Prostate gland (tissue), 2 donors: ENCODE results near the gene KCNT2. TPM values are rescaled to one million over a fixed set of nuclear protein-coding genes. Genes with fewer than 3 reads are reported as not detected.

Experiments
- DNase-seq: peaks from one replicate; pipeline ENCODE4 v3.0.0-alpha.2; 2019; ENCODE audit warnings: low spot score
- H3K27ac ChIP-seq, 2 donors: fragments of 200-600 bp; sonication (generic); 2 replicates each; pipeline ENCODE4 v1.5.1; 2017 to 2019
- H3K27me3 ChIP-seq: fragments of 200-600 bp; sonication (generic); replicated peaks from 2 replicates; pipeline ENCODE4 v1.5.1; 2019; ENCODE audit not compliant: insufficient read depth
- H3K36me3 ChIP-seq, 2 donors: fragments of 200-600 bp; sonication (generic); 1 replicate in 1 of 2; 2 replicates in 1 of 2; pipeline versions ENCODE4 v1.5.1 to v1.8.1; 2017 to 2019
- H3K4me1 ChIP-seq: fragments of 200-600 bp; sonication (generic); replicated peaks from 2 replicates; pipeline ENCODE4 v1.5.1; 2019
- H3K4me3 ChIP-seq, 2 donors: fragments of 200-600 bp; sonication (generic); 2 replicates each; pipeline ENCODE4 v1.5.1; 2017 to 2019
- H3K9me3 ChIP-seq: fragments of 200-600 bp; sonication (generic); 2 replicates; pipeline ENCODE4 v1.5.1; 2017
- CTCF ChIP-seq, 4 experiments: fragments of 200-600 bp in 2 of 4; fragments of 450-650 bp in 2 of 4; sonication (generic) in 2 of 4; IDR thresholded peaks; 1 replicate in 3 of 4; 2 replicates in 1 of 4; pipeline ENCODE4 v1.5.1; 2016 to 2019; ENCODE audit warnings: antibody characterized with exemption in 4 of 4, mild to moderate bottlenecking in 2 of 4, moderate library complexity in 2 of 4
- POLR2A ChIP-seq: fragments of 450-650 bp; IDR thresholded peaks from one replicate; pipeline ENCODE4 v1.6.1; 2016; ENCODE audit warnings: antibody characterized with exemption, mild to moderate bottlenecking
- POLR2AphosphoS5 ChIP-seq: sonication (generic); formaldehyde crosslinking; IDR thresholded peaks from one replicate; pipeline ENCODE4 v1.6.1; 2017; ENCODE audit warnings: antibody characterized with exemption
- WGBS: methylation state at CpG from one replicate; pipeline ENCODE4 v1.1.5; 2018; 5-methylcytosine and 5-hydroxymethylcytosine counted together
- intact Hi-C: fragments of 100-400 bp; cut with DNase I; formaldehyde crosslinking; loops from one replicate; pipeline ENCODE4 v1.14.2; 2022
- total RNA-seq, 2 donors: library from RNA; depleted of rRNA; stranded (reverse); fragments of >200 nt; gene quantifications; one replicate each; pipeline ENCODE4 v1.1.0, GENCODE V29; 2016

Gene KCNT2
- 1 to 10 TPM; 1.2 to 1.9 TPM for total RNA-seq

- intact Hi-C loops, result no loop called here
- WGBS, result under 1% methylated on average over 42 of the region's 43 CpGs
Observed at GRCh38 chr1:196608390-196609369, at the start of gene KCNT2. Gene KCNT2, minus strand, starts transcription at chr1:196608440. Its CDS starts 131 bp downstream, at chr1:196608309.

GRCh38 chr1:196655494-196655893 is 47.3 kb upstream of the KCNT2 start:
- DNase-seq, result no peak
- WGBS, result 83% methylated on average over 3 of the region's 3 CpGs
- Histone ChIP-seq H3K36me3 (no peaks in the 10 kb centered on the region), H3K9me3 (no peaks in the 10 kb centered on the region), H3K27me3 (no peaks in the 10 kb centered on the region), H3K4me3 (no peak overlapping the region), H3K27ac (no peak overlapping the region), H3K4me1 (no peaks in the 10 kb centered on the region)
- no peak for TF ChIP-seq CTCF (IDR thresholded peaks at IDR 0.05)
- TF ChIP-seq POLR2A, result no peak
- no peak for TF ChIP-seq POLR2AphosphoS5
- intact Hi-C loops, result no loop called here

More at GRCh38 chr1:196608390-196609369, at the start of gene KCNT2:
- H3K36me3 ChIP-seq, result no peaks in the 10 kb centered on the region
- DNase-seq, result peak; percentile 12
- TF ChIP-seq POLR2AphosphoS5 (no peak), POLR2A (no peak), CTCF (IDR thresholded peaks at IDR 0.05) (peak in 1 of 4 experiments; percentile 18)
- H3K4me1 ChIP-seq, result no peaks in the 10 kb centered on the region
- H3K9me3 ChIP-seq, result no peaks in the 10 kb centered on the region
- peak within 1 kb of the TSS; percentile 21 to 60 for H3K27ac ChIP-seq
- H3K4me3 ChIP-seq, result peak within 1 kb of the TSS; percentile 32 to 35
- H3K27me3 ChIP-seq, result no peaks in the 10 kb centered on the region

GRCh38 chr1:196655071-196655470 is 46.8 kb upstream of the KCNT2 start:
- no peak overlapping the region for H3K4me3 ChIP-seq

GRCh38 chr1:196654271-196654670 is 46.0 kb upstream of the KCNT2 start:
- H3K27ac ChIP-seq, result no peak overlapping the region
- no peaks in the 10 kb centered on the region for H3K36me3 ChIP-seq
- intact Hi-C loops, result no loop called here
- H3K27me3 ChIP-seq, result no peaks in the 10 kb centered on the region
- TF ChIP-seq POLR2AphosphoS5, result no peak
- no peak for TF ChIP-seq POLR2A
- H3K4me3 ChIP-seq, result no peak overlapping the region
- H3K9me3 ChIP-seq, result no peaks in the 10 kb centered on the region
- DNase-seq, result no peak
- no peaks in the 10 kb centered on the region for H3K4me1 ChIP-seq
- 62% methylated on average over 2 of the region's 2 CpGs for WGBS

More at GRCh38 chr1:196655071-196655470, 46.8 kb upstream of the KCNT2 start:
- Histone ChIP-seq H3K4me1 (no peaks in the 10 kb centered on the region), H3K9me3 (no peaks in the 10 kb centered on the region), H3K27ac (no peak overlapping the region), H3K36me3 (no peaks in the 10 kb centered on the region), H3K27me3 (no peaks in the 10 kb centered on the region)
- DNase-seq, result no peak
- intact Hi-C loops, result no loop called here
- TF ChIP-seq CTCF (IDR thresholded peaks at IDR 0.05), result no peak
- TF ChIP-seq POLR2A, result no peak
- TF ChIP-seq POLR2AphosphoS5, result no peak
- 86% methylated on average over 3 of the region's 3 CpGs for WGBS

GRCh38 chr1:196651637-196652215 is 43.5 kb upstream of the KCNT2 start, which contains the start of gene CFH:
Gene CFH, plus strand, starts transcription at chr1:196652043. Its CDS starts 75 bp downstream, at chr1:196652118.
- no peak for DNase-seq

More at GRCh38 chr1:196651637-196652215, 43.5 kb upstream of the KCNT2 start, which contains the start of gene CFH:
- H3K27me3 ChIP-seq, result no peaks in the 10 kb centered on the region
- no peak within 1 kb of the TSS for H3K4me3 ChIP-seq
- H3K4me1 ChIP-seq, result no peaks in the 10 kb centered on the region
- intact Hi-C loops, result no loop called here
- H3K9me3 ChIP-seq, result no peaks in the 10 kb centered on the region
- peak; percentile 52 for TF ChIP-seq POLR2AphosphoS5
- peak; percentile 72 for TF ChIP-seq POLR2A
- TF ChIP-seq CTCF (IDR thresholded peaks at IDR 0.05), result no peak
- no peak within 1 kb of the TSS for H3K27ac ChIP-seq
- no peaks in the 10 kb centered on the region for H3K36me3 ChIP-seq
- WGBS, result 5% methylated on average over 5 of the region's 5 CpGs
